ENCODE results near the gene TRANK1. TPM values are rescaled to one million over a fixed set of nuclear protein-coding genes. Genes with fewer than 3 reads are reported as not detected.

Gene TRANK1
- polyA plus RNA-seq, 1 donor from 2014 or later, result 11.6 TPM

DNA sequence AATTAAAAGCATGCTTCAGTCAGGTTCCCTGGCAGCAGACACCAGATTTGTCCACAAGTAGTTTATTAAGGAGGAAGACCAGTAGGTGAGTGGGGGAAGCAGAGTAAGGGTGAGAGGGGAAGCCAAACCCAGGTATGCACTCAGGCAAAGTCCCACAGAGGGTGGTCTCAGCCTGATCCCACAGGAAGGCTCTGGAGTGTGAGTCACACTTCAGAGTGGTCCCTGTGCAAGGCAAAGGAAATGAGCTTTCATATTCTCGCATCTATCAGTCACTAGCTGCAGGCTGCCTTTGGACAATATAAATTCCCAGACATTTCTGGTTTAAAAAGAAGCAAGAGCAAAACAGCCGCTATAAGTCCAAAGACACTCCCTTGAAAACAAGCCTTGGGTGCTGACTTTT, 78.5 kb downstream of the TRANK1 start (continued):
- no peak for TF ChIP-seq EP300 (conservative IDR thresholded peaks at IDR 0.05; ENCODE audit: poor library complexity, severe bottlenecking)

DNA sequence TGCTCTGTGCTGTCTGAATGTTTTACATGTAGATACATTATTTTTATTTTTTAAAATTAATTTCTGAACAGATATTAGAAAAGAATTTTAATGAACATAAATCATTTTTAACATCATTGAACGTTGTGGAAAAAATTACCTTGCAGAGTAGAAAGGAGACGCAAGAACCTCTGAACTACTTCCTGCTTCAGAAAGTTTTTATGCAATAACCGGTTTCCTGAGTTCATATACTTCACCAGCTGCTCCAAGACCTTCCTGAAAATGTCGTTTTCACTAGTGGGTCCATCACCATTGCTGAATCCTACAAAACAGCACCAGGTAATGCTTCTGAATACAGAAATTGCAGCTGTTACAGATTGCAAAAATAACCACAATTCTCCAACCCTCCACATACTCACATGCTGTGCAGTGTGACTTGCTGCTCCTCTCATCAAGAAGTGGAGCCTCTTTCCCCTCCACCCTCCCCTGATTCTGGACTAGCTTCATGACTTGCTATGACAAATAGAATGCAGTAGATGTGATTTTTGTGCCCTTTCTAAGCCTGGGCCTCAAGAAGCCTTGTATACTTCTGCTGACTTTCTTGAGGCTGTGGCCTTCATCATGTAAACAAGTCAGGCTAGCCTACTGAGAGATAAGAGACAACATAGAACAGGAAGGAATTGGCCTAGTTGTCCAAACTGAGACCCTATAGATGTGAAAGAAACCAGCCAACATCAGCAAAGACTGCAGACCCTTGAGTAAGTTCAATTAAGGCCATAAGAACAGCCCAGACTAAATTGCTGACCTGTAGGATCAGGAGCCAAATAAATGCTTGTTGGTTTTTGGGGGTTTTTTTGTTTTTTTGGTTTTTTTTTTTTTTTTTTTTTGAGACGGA, 80.4 kb downstream of the TRANK1 start:
- Histone ChIP-seq H3K27ac (ENCODE audit: low read length) (no peak overlapping the region), H3K36me3 (ENCODE audit: insufficient read depth, low read length) (no peaks in the 10 kb centered on the region), H3K79me2 (replicated peaks; ENCODE audit: insufficient read depth, low read length) (no peaks in the 10 kb centered on the region), H3F3A (ENCODE audit: insufficient read depth, low read length, poor library complexity, severe bottlenecking) (no peaks in the 10 kb centered on the region), H3K9me2 (ENCODE audit: insufficient read depth, low read length) (no peaks in the 10 kb centered on the region), H3K4me2 (ENCODE audit: low read length) (no peak overlapping the region), H3K27me3 (ENCODE audit: insufficient read depth, low read depth, low read length) (no peaks in the 10 kb centered on the region), H2AFZ (ENCODE audit: low read depth, low read length) (no peak overlapping the region), H3K9ac (ENCODE audit: low read length) (no peak overlapping the region), H4K20me1 (ENCODE audit: insufficient read depth) (no peaks in the 10 kb centered on the region), H3K4me3 (ENCODE audit: low read length) (no peak overlapping the region), H3K9me3 (ENCODE audit: low read length) (no peaks in the 10 kb centered on the region)
- TF ChIP-seq EZH2 (IDR thresholded peaks at IDR 0.05; ENCODE audit: borderline replicate concordance, insufficient read depth, low read length, poor library complexity, severe bottlenecking) (no peak), POLR2AphosphoS5 (IDR thresholded peaks at IDR 0.05) (no peak), EP300 (conservative IDR thresholded peaks at IDR 0.05; ENCODE audit: poor library complexity, severe bottlenecking) (no peak), SMC3 (conservative IDR thresholded peaks at IDR 0.05; ENCODE audit: poor library complexity) (no peak)

- Histone ChIP-seq H3K9me3 (ENCODE audit: low read length) (no peaks in the 10 kb centered on the region), H3F3A (ENCODE audit: insufficient read depth, low read length, poor library complexity, severe bottlenecking) (no peaks in the 10 kb centered on the region), H3K27me3 (ENCODE audit: insufficient read depth, low read depth, low read length) (no peaks in the 10 kb centered on the region), H4K20me1 (ENCODE audit: insufficient read depth) (no peaks in the 10 kb centered on the region), H3K36me3 (ENCODE audit: insufficient read depth, low read length) (peaks cover 9% of the 10 kb centered on the region), H3K9me2 (ENCODE audit: insufficient read depth, low read length) (no peaks in the 10 kb centered on the region), H3K27ac (ENCODE audit: low read length) (no peak overlapping the region), H2AFZ (ENCODE audit: low read depth, low read length) (no peak overlapping the region), H3K79me2 (replicated peaks; ENCODE audit: insufficient read depth, low read length) (no peaks in the 10 kb centered on the region), H3K4me3 (ENCODE audit: low read length) (no peak overlapping the region), H3K4me2 (ENCODE audit: low read length) (no peak overlapping the region), H3K9ac (ENCODE audit: low read length) (no peak overlapping the region)
- TF ChIP-seq TAF1 (IDR thresholded peaks at IDR 0.05; ENCODE audit: low read depth) (no peak), CTCF (IDR thresholded peaks at IDR 0.05; ENCODE audit: poor library complexity, severe bottlenecking) (no peak), EZH2 (IDR thresholded peaks at IDR 0.05; ENCODE audit: borderline replicate concordance, insufficient read depth, low read length, poor library complexity, severe bottlenecking) (no peak)
Measured at GRCh38 chr3:36862076-36862755, 82.6 kb downstream of the TRANK1 start.

- no peaks in the 10 kb centered on the region for H3K9me3 ChIP-seq (ENCODE audit: low read length)
- H3K36me3 ChIP-seq (ENCODE audit: insufficient read depth, low read length), result peaks cover 14% of the 10 kb centered on the region
- no peak overlapping the region for H2AFZ ChIP-seq (ENCODE audit: low read depth, low read length)
- H3K27ac ChIP-seq (ENCODE audit: low read length), result no peak overlapping the region
- no peaks in the 10 kb centered on the region for H3K9me2 ChIP-seq (ENCODE audit: insufficient read depth, low read length)
- no peaks in the 10 kb centered on the region for H3F3A ChIP-seq (ENCODE audit: insufficient read depth, low read length, poor library complexity, severe bottlenecking)
- no peak for TF ChIP-seq POLR2AphosphoS5 (IDR thresholded peaks at IDR 0.05)
- TF ChIP-seq EZH2 (IDR thresholded peaks at IDR 0.05; ENCODE audit: borderline replicate concordance, insufficient read depth, low read length, poor library complexity, severe bottlenecking), result no peak
- no peak for TF ChIP-seq MXI1 (conservative IDR thresholded peaks at IDR 0.05; ENCODE audit: poor library complexity, severe bottlenecking)
- no peak for TF ChIP-seq RAD21 (conservative IDR thresholded peaks at IDR 0.05)
- TF ChIP-seq SMC3 (conservative IDR thresholded peaks at IDR 0.05; ENCODE audit: poor library complexity), result no peak
- no peak for TF ChIP-seq CTCF (IDR thresholded peaks at IDR 0.05; ENCODE audit: poor library complexity, severe bottlenecking)
- TF ChIP-seq, protein P1, sequence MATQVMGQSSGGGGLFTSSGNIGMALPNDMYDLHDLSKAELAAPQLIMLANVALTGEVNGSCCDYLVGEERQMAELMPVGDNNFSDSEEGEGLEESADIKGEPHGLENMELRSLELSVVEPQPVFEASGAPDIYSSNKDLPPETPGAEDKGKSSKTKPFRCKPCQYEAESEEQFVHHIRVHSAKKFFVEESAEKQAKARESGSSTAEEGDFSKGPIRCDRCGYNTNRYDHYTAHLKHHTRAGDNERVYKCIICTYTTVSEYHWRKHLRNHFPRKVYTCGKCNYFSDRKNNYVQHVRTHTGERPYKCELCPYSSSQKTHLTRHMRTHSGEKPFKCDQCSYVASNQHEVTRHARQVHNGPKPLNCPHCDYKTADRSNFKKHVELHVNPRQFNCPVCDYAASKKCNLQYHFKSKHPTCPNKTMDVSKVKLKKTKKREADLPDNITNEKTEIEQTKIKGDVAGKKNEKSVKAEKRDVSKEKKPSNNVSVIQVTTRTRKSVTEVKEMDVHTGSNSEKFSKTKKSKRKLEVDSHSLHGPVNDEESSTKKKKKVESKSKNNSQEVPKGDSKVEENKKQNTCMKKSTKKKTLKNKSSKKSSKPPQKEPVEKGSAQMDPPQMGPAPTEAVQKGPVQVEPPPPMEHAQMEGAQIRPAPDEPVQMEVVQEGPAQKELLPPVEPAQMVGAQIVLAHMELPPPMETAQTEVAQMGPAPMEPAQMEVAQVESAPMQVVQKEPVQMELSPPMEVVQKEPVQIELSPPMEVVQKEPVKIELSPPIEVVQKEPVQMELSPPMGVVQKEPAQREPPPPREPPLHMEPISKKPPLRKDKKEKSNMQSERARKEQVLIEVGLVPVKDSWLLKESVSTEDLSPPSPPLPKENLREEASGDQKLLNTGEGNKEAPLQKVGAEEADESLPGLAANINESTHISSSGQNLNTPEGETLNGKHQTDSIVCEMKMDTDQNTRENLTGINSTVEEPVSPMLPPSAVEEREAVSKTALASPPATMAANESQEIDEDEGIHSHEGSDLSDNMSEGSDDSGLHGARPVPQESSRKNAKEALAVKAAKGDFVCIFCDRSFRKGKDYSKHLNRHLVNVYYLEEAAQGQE (IDR thresholded peaks at IDR 0.05; ENCODE audit: borderline replicate concordance), result no peak
- TF ChIP-seq TAF1 (IDR thresholded peaks at IDR 0.05; ENCODE audit: low read depth), result no peak
- TF ChIP-seq EP300 (conservative IDR thresholded peaks at IDR 0.05; ENCODE audit: poor library complexity, severe bottlenecking), result no peak
- H3K9ac ChIP-seq (ENCODE audit: low read length), result no peak overlapping the region
- H3K4me2 ChIP-seq (ENCODE audit: low read length), result no peak overlapping the region
- H3K27me3 ChIP-seq (ENCODE audit: insufficient read depth, low read depth, low read length), result no peaks in the 10 kb centered on the region
- no peaks in the 10 kb centered on the region for H3K79me2 ChIP-seq (replicated peaks; ENCODE audit: insufficient read depth, low read length)
- H3K4me3 ChIP-seq (ENCODE audit: low read length), result no peak overlapping the region
- no peaks in the 10 kb centered on the region for H4K20me1 ChIP-seq (ENCODE audit: insufficient read depth)
Measured at GRCh38 chr3:36859494-36859893, 85.4 kb downstream of the TRANK1 start.
